Body of pancreas (tissue), 4 donors: ENCODE data around the gene PCDH9.

ENCODE experiments used
- CTCF ChIP-seq, 7 experiments: fragments of 450-650 bp in 4 of 7; fragments of 200-600 bp in 3 of 7; sonication (generic) in 3 of 7; IDR thresholded peaks; one replicate each; pipeline ENCODE4 v1.5.1; 2016 to 2019; ENCODE audit warnings: antibody characterized with exemption in 7 of 7
- POLR2A ChIP-seq, 3 donors: fragments of 450-650 bp; IDR thresholded peaks; one replicate each; pipeline ENCODE4 v1.6.1; 2016; ENCODE audit warnings: antibody characterized with exemption in 3 of 3, mild to moderate bottlenecking in 2 of 3

DNA sequence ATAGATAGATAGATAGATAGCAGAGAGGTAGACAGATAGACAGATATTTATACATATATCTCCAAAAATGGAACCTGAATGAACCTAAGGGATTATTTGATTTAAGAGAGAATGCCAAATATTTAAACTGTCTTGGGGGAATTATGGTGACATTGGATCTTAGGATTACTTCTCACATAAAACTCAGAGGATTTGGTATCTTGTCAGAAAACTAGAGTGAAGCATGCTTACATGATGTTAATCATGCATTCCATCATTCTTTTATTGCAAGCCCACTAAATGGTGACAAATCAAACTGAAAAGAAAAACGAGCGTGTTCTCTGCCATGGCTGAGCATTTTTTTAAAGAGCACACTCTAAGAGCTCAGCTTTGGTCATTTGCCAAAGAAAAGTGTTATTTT is 165.2 kb downstream of the PCDH9 start:
- TF ChIP-seq POLR2A (IDR thresholded peaks at IDR 0.05) (no peak), CTCF (IDR thresholded peaks at IDR 0.05) (no peak)
